PC-9 (cell line): ENCODE data around the gene NOCT. TPM values are rescaled to one million over a fixed set of nuclear protein-coding genes. Genes with fewer than 3 reads are reported as not detected.

Experiments used
- BruUV-seq: library from RNA; stranded (reverse); fragments of 400-500 nt; replicated peaks from 2 replicates; lab custom pipeline; 2021; lab: Mats Ljungman, UMichigan
- CTCF ChIA-PET: fragments of 300-600 bp; sonication (Branson Sonifier 250); formaldehyde crosslinking; loops from one replicate; lab custom pipeline; 2022; ENCODE audit warnings: antibody characterized with exemption; lab: Charles Lee
- POLR2A ChIA-PET: fragments of 300-600 bp; sonication (Branson Sonifier 250); formaldehyde crosslinking; loops from one replicate; lab custom pipeline; 2022; ENCODE audit warnings: antibody characterized with exemption; ENCODE audit not compliant: unreplicated experiment; lab: Charles Lee
- DNase-seq, 2 experiments: peaks; one replicate each; pipeline versions ENCODE4 v3.0.0 to v3.0.0-alpha.2; 2015 to 2022; ENCODE audit warnings: mixed read lengths in 1 of 2
- H2AFZ ChIP-seq: fragments of 200-600 bp; sonication (generic); 2 replicates; pipeline ENCODE4 v1.8.1; 2017; ENCODE audit warnings: antibody characterized with exemption
- H3F3A ChIP-seq: fragments of 200-600 bp; sonication (generic); 2 replicates; pipeline ENCODE4 v1.8.1; 2017; ENCODE audit warnings: antibody characterized with exemption, mild to moderate bottlenecking, low read depth; ENCODE audit not compliant: insufficient read depth
- H3K27ac ChIP-seq: fragments of 200-600 bp; sonication (generic); 2 replicates; pipeline ENCODE4 v1.6.1; 2016; ENCODE audit warnings: mixed run types
- H3K27me3 ChIP-seq: fragments of 200-600 bp; sonication (generic); 2 replicates; pipeline ENCODE4 v1.6.1; 2016; ENCODE audit warnings: low read depth, mixed run types; ENCODE audit not compliant: insufficient read depth
- H3K36me3 ChIP-seq: fragments of 200-600 bp; sonication (generic); 2 replicates; pipeline ENCODE4 v1.6.1; 2016; ENCODE audit warnings: low read depth, mixed run types
- H3K4me1 ChIP-seq: fragments of 200-600 bp; sonication (generic); replicated peaks from 2 replicates; pipeline ENCODE4 v1.6.1; 2016; ENCODE audit warnings: mixed run types; ENCODE audit not compliant: insufficient read depth
- H3K4me2 ChIP-seq: fragments of 200-600 bp; sonication (generic); 2 replicates; pipeline ENCODE4 v1.6.1; 2017; ENCODE audit warnings: mixed run types
- H3K4me3 ChIP-seq: fragments of 200-600 bp; sonication (generic); 2 replicates; pipeline ENCODE4 v1.6.1; 2016; ENCODE audit warnings: mixed run types
- H3K79me2 ChIP-seq: fragments of 200-600 bp; sonication (generic); 2 replicates; pipeline ENCODE4 v1.6.1; 2017; ENCODE audit warnings: low read depth, mixed run types
- H3K9me2 ChIP-seq: fragments of 200-600 bp; sonication (generic); 2 replicates; pipeline ENCODE4 v1.8.1; 2017; ENCODE audit warnings: mild to moderate bottlenecking; ENCODE audit not compliant: insufficient read depth
- H3K9me3 ChIP-seq: fragments of 200-600 bp; sonication (generic); 2 replicates; pipeline ENCODE4 v1.8.1; 2016; ENCODE audit warnings: low read depth; ENCODE audit not compliant: insufficient read depth
- H4K20me1 ChIP-seq: fragments of 200-600 bp; sonication (generic); 2 replicates; pipeline ENCODE4 v1.8.1; 2017; ENCODE audit not compliant: insufficient read depth
- CTCF ChIP-seq: fragments of 200-600 bp; sonication (generic); conservative IDR thresholded peaks from 2 replicates; pipeline ENCODE4 v1.6.1; 2017; ENCODE audit warnings: mixed run types, antibody characterized with exemption, mild to moderate bottlenecking, moderate library complexity
- intact Hi-C: fragments of 100-400 bp; cut with micrococcal nuclease; formaldehyde crosslinking; loops from one replicate; pipeline ENCODE4 v1.10.0; 2022; ENCODE audit not compliant: unreplicated experiment
- total RNA-seq: library from RNA; stranded (reverse); gene quantifications from 2 replicates; pipeline ENCODE4 v1.2.3, GENCODE V29; 2021

NOCT gene
- total RNA-seq, 1 experiment from 2014 or later = 6.8 TPM

- intact Hi-C loops = no loop called here
Measured at GRCh38 chr4:139092271-139092670, 76.7 kb downstream of the NOCT start.

More at GRCh38 chr4:139092271-139092670, 76.7 kb downstream of the NOCT start:
- no peaks in the 10 kb centered on the region for H3K9me3 ChIP-seq
- TF ChIP-seq CTCF = no peak
- CTCF ChIA-PET = no interaction called here
- H3K36me3 ChIP-seq = no peaks in the 10 kb centered on the region
- no peaks in the 10 kb centered on the region for H3K27me3 ChIP-seq
- H3F3A ChIP-seq = no peaks in the 10 kb centered on the region
- no peak overlapping the region for H2AFZ ChIP-seq
- H3K4me1 ChIP-seq = no peaks in the 10 kb centered on the region
- no peaks in the 10 kb centered on the region for H3K79me2 ChIP-seq
- H3K9me2 ChIP-seq = no peaks in the 10 kb centered on the region
- POLR2A ChIA-PET = no interaction called here
- no peak overlapping the region for H3K4me3 ChIP-seq
- no peak overlapping the region for H3K4me2 ChIP-seq
- H3K27ac ChIP-seq = no peak overlapping the region
- no TSS peak for BruUV-seq
- H4K20me1 ChIP-seq = no peaks in the 10 kb centered on the region
- DNase-seq = no peak

Other genes with a start within 250 kb of the NOCT start
- 29.9 and 30.7 TPM in 2 replicates for gene ELF2, start 161.4 kb downstream of the NOCT start, total RNA-seq